D721Med (cell line): ENCODE results near the gene MCTP1.

Experiments
- DNase-seq: peaks from one replicate; pipeline ENCODE4 v3.0.0; 2011; ENCODE audit warnings: low spot score; ENCODE audit not compliant: insufficient read length
- FAIRE-seq: peaks from 2 replicates; lab custom pipeline; 2011; peaks lifted over from hg19 to GRCh38; lab: Jason Lieb, UNC
- CTCF ChIP-seq: IDR thresholded peaks from 2 replicates; pipeline ENCODE4 v1.5.1; 2012; ENCODE audit warnings: mild to moderate bottlenecking, control low read depth; ENCODE audit not compliant: insufficient read depth; ENCODE audit errors: missing control alignments

MCTP1 gene

DNA sequence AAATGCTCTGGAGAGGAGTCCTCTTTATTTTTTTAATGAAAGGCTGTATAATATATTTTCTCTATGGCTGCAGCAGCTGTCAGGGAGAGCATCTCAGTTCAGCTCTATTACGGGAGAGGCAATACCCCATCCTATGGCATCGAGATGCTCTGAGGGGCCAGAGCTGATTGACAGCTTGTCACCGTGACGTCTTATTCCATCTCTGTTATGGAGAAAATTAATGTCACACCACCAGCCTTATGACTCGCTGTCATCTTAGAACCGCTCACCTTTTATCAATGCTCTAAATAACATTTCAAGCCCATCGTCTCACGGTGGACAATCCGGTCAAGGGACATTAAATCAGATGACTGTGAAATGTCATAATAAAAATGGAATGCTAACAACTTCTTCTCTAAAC, 392.9 kb downstream of the MCTP1 start:
- DNase-seq (no peak), FAIRE-seq (no peak)
- TF ChIP-seq CTCF: no peak

DNA sequence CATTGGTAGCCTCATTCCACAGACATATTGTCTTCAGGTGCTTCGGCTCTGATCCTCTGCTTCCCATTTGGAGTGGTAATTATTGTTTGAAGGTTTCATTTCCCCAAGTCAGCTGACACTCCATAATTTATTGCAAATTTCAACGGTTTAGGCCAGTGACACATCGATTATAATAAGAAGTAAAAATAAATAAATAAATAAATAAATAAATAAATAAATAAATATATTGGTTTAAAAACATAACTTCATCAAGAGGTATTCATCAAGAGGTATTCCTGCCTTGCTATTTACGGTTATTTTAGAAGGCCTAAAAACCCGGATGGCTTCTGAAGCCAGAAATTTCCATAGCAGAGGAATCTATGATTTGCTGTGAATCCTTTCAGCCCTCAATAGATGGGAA, 393.3 kb downstream of the MCTP1 start:
- DNase-seq (no peak), FAIRE-seq (no peak)
- no peak for TF ChIP-seq CTCF

DNA sequence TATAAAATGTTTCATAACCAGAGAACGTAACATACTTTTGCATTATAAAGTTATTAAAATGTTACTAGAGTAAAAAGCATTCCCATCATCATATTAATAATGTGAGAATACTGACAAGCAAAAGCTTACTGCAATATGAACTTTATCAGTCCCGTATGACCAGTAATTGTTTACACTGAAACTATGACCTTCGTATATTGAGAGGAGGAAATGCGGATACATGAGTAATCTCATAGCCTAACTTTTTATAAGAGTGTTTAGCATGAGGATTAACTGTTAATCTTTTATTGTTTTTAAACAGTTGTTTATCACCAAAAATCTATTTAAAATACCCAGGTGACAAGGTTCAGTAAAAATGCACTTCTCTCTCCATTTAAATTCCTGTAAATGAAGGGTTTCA, 394.0 kb downstream of the MCTP1 start:
- no peak for TF ChIP-seq CTCF
- DNase-seq (no peak), FAIRE-seq (no peak)

DNA sequence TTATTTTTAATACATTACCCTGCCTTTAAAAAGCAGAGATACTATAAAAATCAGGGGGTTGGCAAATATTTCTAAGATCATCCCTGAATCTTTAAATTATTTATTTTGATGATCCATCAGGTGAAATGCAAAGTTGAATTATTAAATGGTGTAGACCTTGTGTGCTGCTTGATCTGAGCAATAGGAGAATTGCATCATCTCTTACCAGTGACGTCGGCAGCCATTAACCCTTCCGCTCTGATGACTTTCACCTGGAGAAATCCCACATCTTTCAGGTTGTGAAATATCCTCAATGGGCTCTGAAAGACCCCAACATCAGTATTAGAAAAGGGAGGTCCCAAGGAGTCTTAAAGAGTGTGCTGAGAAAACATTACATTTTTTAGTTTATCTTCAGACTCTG, 396.2 kb downstream of the MCTP1 start:
- DNase-seq (no peak), FAIRE-seq (no peak)
- no peak for TF ChIP-seq CTCF

GRCh38 chr5:94885931-94886330, 399.0 kb downstream of the MCTP1 start:
- DNase-seq: no peak
- peak; percentile 58 for FAIRE-seq

GRCh38 chr5:94884311-94884710, 400.6 kb downstream of the MCTP1 start:
- FAIRE-seq (no peak), DNase-seq (no peak)
- no peak for TF ChIP-seq CTCF

More at GRCh38 chr5:94885931-94886330, 399.0 kb downstream of the MCTP1 start:
- no peak for TF ChIP-seq CTCF

- FAIRE-seq: peak; percentile 11
- no peak for DNase-seq
- TF ChIP-seq CTCF: no peak
These were observed 412.4 kb downstream of the MCTP1 start for GRCh38 chr5:94872526-94872925.
